Neural cell (in vitro differentiated cells): ENCODE results near the gene MUL1. TPM values are rescaled to one million over a fixed set of nuclear protein-coding genes. Genes with fewer than 3 reads are reported as not detected.

Source experiments
- H2AFZ ChIP-seq: fragments of 200-600, 300-800 bp; sonication (generic), shearing (Covaris generic); 2 replicates; pipeline ENCODE4 v1.6.0; 2014; ENCODE audit warnings: low read depth, mild to moderate bottlenecking, antibody characterized with exemption, low read length, moderate library complexity
- H3F3A ChIP-seq: fragments of 200-600 bp; shearing (Covaris generic); 2 replicates; pipeline ENCODE4 v1.6.1; 2016; ENCODE audit warnings: mild to moderate bottlenecking, moderate library complexity, mixed read lengths, antibody characterized with exemption, low read length; ENCODE audit not compliant: insufficient read depth, poor library complexity, severe bottlenecking
- H3K27ac ChIP-seq: fragments of 200-600, 300-800 bp; sonication (generic), shearing (Covaris generic); 2 replicates; pipeline ENCODE4 v1.5.1; 2014; ENCODE audit warnings: mild to moderate bottlenecking, low read length, moderate library complexity
- H3K27me3 ChIP-seq: fragments of 300-800, 200-600 bp; sonication (generic), shearing (Covaris generic); 2 replicates; pipeline ENCODE4 v1.6.0; 2014; ENCODE audit warnings: mild to moderate bottlenecking, low read depth, low read length, moderate library complexity; ENCODE audit not compliant: insufficient read depth
- H3K36me3 ChIP-seq: fragments of 300-800, 200-600 bp; sonication (generic), shearing (Covaris generic); 2 replicates; pipeline ENCODE4 v1.5.1; 2014; ENCODE audit warnings: mild to moderate bottlenecking, antibody characterized with exemption, low read length, moderate library complexity; ENCODE audit not compliant: insufficient read depth
- H3K4me2 ChIP-seq: fragments of 300-800, 200-600 bp; sonication (generic), shearing (Covaris generic); 2 replicates; pipeline ENCODE4 v1.6.0; 2014; ENCODE audit warnings: mild to moderate bottlenecking, low read length
- H3K4me3 ChIP-seq: fragments of 300-800, 200-600 bp; sonication (generic), shearing (Covaris generic); 2 replicates; pipeline ENCODE4 v1.5.1; 2014; ENCODE audit warnings: mild to moderate bottlenecking, low read length, moderate library complexity
- H3K79me2 ChIP-seq: fragments of 200-600 bp; shearing (Covaris generic); replicated peaks from 2 replicates; pipeline ENCODE4 v1.6.0; 2014; ENCODE audit warnings: mild to moderate bottlenecking, low read length, moderate library complexity; ENCODE audit not compliant: insufficient read depth
- H3K9ac ChIP-seq: fragments of 300-800, 200-600 bp; sonication (generic), shearing (Covaris generic); 2 replicates; pipeline ENCODE4 v1.6.1; 2016; ENCODE audit warnings: mild to moderate bottlenecking, low read length, mixed read lengths
- H3K9me2 ChIP-seq: fragments of 200-600 bp; shearing (Covaris generic); 2 replicates; pipeline ENCODE4 v1.6.1; 2016; ENCODE audit warnings: mild to moderate bottlenecking, low read length, mixed read lengths; ENCODE audit not compliant: insufficient read depth
- H3K9me3 ChIP-seq: fragments of 200-600, 300-800 bp; sonication (generic), shearing (Covaris generic); 2 replicates; pipeline ENCODE4 v1.6.1; 2016; ENCODE audit warnings: mild to moderate bottlenecking, mixed run types, low read length, moderate library complexity, mixed read lengths
- H4K20me1 ChIP-seq: fragments of 200-600 bp; shearing (Covaris generic); 2 replicates; pipeline ENCODE4 v1.6.1; 2016; ENCODE audit warnings: mild to moderate bottlenecking, mixed run types; ENCODE audit not compliant: insufficient read depth
- EP300 ChIP-seq: fragments of 450-650 bp; conservative IDR thresholded peaks from 2 replicates; pipeline ENCODE4 v1.6.1; 2014; ENCODE audit warnings: antibody characterized with exemption, mild to moderate bottlenecking, moderate library complexity; ENCODE audit not compliant: poor library complexity, severe bottlenecking
- EZH2 ChIP-seq: fragments of 200-600, 300-800 bp; shearing (Covaris generic), sonication (generic); IDR thresholded peaks from 2 replicates; pipeline ENCODE4 v1.6.1; 2014; ENCODE audit warnings: antibody characterized with exemption, low read length, borderline replicate concordance, mild to moderate bottlenecking; ENCODE audit not compliant: insufficient read depth, poor library complexity, severe bottlenecking
- MXI1 ChIP-seq: fragments of 450-650 bp; conservative IDR thresholded peaks from 2 replicates; pipeline ENCODE4 v1.6.1; 2014; ENCODE audit warnings: antibody characterized with exemption, mild to moderate bottlenecking; ENCODE audit not compliant: poor library complexity, severe bottlenecking
- POLR2AphosphoS5 ChIP-seq: IDR thresholded peaks from 2 replicates; pipeline ENCODE4 v1.6.1; 2012
- RAD21 ChIP-seq: fragments of 450-650 bp; conservative IDR thresholded peaks from 2 replicates; pipeline ENCODE4 v1.6.1; 2014; ENCODE audit warnings: antibody characterized with exemption, mild to moderate bottlenecking, moderate library complexity
- REST ChIP-seq: IDR thresholded peaks from 2 replicates; pipeline ENCODE4 v1.6.1; 2012; ENCODE audit warnings: borderline replicate concordance
- SMC3 ChIP-seq: fragments of 450-650 bp; conservative IDR thresholded peaks from 2 replicates; pipeline ENCODE4 v1.6.1; 2014; ENCODE audit warnings: antibody characterized with exemption, mild to moderate bottlenecking, moderate library complexity; ENCODE audit not compliant: poor library complexity
- TAF1 ChIP-seq: IDR thresholded peaks from 2 replicates; pipeline ENCODE4 v1.6.1; 2012; ENCODE audit warnings: low read depth
- polyA plus RNA-seq: library from polyadenylated mRNA; depleted of rRNA; stranded (reverse); fragments of >200 nt; gene quantifications from 2 replicates; pipeline ENCODE4 v1.2.3, GENCODE V29; 2014
- TF ChIP-seq, protein P1 (sequence below): fragments of 450-650 bp; IDR thresholded peaks from 2 replicates; pipeline ENCODE4 v1.5.1; 2014; ENCODE audit warnings: antibody characterized with exemption, mild to moderate bottlenecking, moderate library complexity; ENCODE audit not compliant: poor library complexity, severe bottlenecking

MUL1 gene
- polyA plus RNA-seq, 1 donor from 2014 or later = 13.5 TPM

DNA sequence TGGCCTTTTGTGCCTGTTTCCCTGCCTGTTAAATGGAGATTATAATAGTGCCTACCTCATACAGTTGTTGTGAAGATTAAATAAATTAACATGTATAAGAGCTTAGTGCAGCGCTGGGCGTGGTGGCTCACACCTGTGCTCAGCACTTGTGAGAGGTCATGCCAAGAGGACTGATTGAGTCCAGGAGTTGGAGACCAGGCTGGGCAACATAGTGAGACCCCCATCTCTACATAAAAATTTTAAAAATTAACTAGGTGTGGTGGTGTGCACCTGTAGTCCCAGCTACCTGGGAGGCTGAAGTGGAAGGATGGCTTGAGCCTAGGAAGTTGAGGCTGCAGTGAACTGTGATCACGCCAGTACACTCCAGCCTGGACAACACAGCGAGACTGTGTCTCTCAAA, 34.1 kb downstream of the MUL1 start:
- Histone ChIP-seq H4K20me1 (no peaks in the 10 kb centered on the region), H3K9me3 (no peaks in the 10 kb centered on the region), H3K4me2 (no peak overlapping the region), H3K9ac (no peak overlapping the region), H3K27me3 (peaks cover 7% of the 10 kb centered on the region), H3F3A (no peaks in the 10 kb centered on the region), H2AFZ (no peak overlapping the region), H3K4me3 (no peak overlapping the region), H3K9me2 (no peaks in the 10 kb centered on the region), H3K27ac (no peak overlapping the region), H3K36me3 (no peaks in the 10 kb centered on the region), H3K79me2 (no peaks in the 10 kb centered on the region)
- TF ChIP-seq POLR2AphosphoS5 (no peak), REST (no peak), TAF1 (no peak), MXI1 (no peak), SMC3 (no peak), EP300 (no peak), EZH2 (no peak), RAD21 (no peak)
- TF ChIP-seq, protein P1, sequence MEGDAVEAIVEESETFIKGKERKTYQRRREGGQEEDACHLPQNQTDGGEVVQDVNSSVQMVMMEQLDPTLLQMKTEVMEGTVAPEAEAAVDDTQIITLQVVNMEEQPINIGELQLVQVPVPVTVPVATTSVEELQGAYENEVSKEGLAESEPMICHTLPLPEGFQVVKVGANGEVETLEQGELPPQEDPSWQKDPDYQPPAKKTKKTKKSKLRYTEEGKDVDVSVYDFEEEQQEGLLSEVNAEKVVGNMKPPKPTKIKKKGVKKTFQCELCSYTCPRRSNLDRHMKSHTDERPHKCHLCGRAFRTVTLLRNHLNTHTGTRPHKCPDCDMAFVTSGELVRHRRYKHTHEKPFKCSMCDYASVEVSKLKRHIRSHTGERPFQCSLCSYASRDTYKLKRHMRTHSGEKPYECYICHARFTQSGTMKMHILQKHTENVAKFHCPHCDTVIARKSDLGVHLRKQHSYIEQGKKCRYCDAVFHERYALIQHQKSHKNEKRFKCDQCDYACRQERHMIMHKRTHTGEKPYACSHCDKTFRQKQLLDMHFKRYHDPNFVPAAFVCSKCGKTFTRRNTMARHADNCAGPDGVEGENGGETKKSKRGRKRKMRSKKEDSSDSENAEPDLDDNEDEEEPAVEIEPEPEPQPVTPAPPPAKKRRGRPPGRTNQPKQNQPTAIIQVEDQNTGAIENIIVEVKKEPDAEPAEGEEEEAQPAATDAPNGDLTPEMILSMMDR = no peak

- Histone ChIP-seq H3K9me2 (no peaks in the 10 kb centered on the region), H4K20me1 (no peaks in the 10 kb centered on the region), H3K4me3 (no peak overlapping the region), H3K27me3 (peaks cover 7% of the 10 kb centered on the region), H3K9ac (no peak overlapping the region), H3K9me3 (no peaks in the 10 kb centered on the region), H3F3A (no peaks in the 10 kb centered on the region), H3K79me2 (no peaks in the 10 kb centered on the region), H3K4me2 (no peak overlapping the region), H3K27ac (no peak overlapping the region), H3K36me3 (no peaks in the 10 kb centered on the region), H2AFZ (no peak overlapping the region)
- no peak for TF ChIP-seq SMC3
- no peak for TF ChIP-seq EP300
- TF ChIP-seq, protein P1 = no peak
- TF ChIP-seq MXI1 = no peak
- TF ChIP-seq TAF1 = no peak
- TF ChIP-seq REST = no peak
- TF ChIP-seq POLR2AphosphoS5 = no peak
- TF ChIP-seq RAD21 = no peak
- no peak for TF ChIP-seq EZH2
These were observed 34.9 kb downstream of the MUL1 start for GRCh38 chr1:20472860-20473711.
